T-helper 22 cell (primary cell): ENCODE data around the gene CDK5RAP2.
"Not testable (repeated sequence)": the region's sequence is repeated elsewhere in the genome, so short reads cannot be mapped to it uniquely, and the experiment has no call there.

Experiments used
- DNase-seq: peaks from one replicate; pipeline ENCODE4 v3.0.0-alpha.2; 2020; ENCODE audit warnings: low read depth

CDK5RAP2 gene

DNA sequence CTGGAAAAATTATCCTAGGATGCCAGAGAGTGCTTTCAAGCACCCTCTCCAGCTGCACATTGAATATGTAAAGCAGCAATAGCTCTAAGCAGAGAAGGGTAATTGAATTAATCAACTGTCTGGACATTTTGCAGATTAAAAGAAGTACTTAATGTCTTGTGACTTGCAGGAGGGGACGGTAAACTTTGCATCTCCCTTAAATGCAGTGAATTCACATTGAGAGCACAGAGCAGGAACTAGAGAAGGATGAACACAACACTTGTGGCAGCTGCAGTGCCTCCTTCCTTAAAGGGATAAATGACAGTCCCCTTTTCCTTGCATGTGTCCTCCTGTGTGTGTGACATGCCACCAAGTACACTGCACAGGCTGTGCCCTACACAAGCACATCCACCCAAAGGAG, 7.4 kb upstream of the CDK5RAP2 start:
- DNase-seq = no peak

DNA sequence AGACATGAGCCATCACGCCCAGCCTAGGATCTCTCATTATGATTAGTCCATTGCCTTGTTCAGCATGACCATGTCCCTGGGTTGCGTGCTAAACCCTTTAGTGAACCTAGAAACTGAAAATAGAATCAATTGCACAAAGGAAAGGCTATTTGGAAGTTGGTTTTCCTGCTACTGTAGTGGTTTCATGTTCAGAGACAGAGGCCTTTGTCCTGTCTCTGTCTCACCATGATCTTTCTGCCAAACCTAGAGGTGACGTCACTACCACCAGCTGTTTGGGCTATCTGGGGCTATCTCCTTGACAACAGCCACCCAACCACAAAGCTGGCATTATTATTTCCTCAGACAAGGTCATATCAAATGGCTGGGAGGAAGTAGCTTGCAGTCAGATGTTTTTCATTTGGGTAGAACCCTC, 4.0 kb upstream of the CDK5RAP2 start:
- peak; percentile 23 for DNase-seq

DNA sequence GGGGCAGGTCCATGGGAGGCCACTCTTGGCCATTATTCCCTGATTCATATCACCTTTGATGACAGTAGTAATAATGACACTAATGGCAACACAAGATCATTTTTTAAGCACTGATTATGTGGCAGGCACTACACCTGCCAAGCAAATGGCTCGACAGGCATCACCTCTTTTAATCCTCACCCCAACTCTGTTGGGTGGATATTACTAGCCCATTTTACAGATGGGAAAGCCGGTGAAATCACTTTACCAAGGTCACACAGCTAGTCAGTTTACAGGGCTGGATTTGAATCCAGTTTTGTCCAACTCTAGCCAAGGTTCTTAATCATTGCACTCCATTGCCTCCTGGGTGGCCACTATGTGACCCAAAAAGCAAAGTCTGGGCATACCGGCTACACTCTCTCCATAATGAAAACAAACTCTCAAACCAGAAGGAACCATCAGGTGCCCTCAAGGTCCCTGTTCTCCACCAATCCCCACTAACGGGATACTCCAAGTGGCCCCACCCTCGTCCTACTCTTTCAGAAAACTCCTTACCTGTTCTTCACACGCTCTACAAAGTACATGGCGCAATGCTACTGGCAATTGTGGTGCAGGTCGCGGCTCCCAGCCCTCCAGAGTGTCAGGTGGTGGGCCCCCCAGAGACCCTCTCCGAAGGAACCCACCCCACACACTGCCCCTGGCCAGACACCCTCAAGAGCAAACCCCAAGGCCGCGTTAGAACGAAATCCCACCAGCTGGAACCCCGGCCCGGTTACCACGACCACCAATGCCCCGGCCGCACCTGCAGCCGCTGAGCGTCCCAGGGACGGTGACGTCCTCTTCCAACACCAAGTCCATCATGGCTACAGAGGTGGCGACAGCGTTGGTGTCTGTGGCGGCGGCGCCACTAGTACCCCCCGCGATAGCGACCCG, 572 bp downstream of the CDK5RAP2 start:
- DNase-seq = no peak

DNA sequence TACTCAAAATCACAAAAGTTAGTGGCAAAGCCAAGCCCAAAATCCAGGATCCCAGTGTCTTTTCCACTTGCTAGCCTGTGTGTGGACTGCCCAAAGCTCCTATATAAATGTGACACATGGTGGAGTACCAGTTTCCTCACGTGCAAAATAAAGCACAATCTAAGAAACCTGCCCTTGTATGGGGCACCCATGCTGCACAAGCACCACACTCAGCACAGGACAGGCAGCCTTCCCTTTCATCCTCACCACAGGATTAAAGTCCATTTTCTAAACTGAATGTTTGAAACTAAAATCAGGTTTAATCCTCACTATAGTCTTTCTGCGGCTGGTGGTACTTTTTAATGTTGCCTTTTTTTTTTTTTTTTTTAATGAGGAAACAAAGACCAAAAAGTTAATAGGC, 5.5 kb downstream of the CDK5RAP2 start:
- DNase-seq = no peak

DNA sequence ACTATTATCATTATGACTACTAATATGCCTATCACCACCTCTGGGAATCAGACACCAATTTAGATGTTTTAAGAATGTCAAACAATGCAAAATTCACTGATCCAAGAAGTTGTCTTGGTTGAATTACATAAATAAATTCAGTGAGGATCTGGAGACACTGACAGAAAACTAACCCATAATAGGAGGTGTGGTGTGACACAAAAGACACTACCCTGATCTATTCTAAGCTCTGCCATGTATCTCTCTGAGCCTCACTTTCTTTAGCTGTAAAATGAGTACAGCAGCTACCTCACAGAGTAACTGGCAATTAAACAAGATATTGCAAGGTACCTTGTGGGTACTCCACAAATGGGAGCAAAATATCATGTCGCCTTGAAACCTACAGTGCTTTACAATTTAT, 7.5 kb downstream of the CDK5RAP2 start:
- no peak for DNase-seq

DNA sequence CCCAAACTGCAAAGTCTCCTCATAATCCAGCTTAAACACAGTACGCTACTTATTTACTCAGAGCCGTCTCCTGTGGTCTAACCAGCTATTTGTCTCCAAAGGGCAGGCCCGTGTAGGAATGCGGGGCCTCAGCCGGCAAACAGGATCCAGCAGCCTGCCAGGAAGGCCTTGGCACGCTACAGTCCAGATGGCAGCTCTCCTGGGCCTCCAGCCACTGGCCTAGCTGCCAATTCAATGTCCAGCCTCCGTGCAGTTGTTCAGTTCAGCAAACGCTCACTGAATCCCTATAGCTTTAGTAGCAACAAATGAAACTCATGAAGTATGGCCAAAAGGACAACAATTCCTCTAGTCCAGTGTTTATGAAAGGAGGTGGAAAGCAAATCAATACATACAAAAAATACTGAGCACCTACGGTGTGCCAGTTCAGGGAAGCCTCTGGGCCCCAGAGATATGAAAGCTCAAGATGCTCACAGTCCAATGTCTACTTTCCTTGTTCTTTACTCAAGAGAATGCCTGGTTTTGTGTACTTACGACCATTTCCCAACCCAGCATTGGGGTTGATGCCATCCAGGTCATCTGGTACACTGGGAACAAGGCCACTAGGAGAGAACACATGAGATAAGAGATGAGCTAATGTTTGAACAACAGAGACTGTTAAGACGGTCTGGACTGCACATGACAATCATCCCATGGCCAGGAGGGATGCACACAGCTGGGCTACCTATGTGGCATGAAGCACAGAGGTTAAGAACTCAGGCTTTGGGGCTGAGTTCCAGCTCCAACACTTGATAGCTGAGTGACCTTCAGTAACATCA, 8.3 kb downstream of the CDK5RAP2 start:
- no peak for DNase-seq

DNA sequence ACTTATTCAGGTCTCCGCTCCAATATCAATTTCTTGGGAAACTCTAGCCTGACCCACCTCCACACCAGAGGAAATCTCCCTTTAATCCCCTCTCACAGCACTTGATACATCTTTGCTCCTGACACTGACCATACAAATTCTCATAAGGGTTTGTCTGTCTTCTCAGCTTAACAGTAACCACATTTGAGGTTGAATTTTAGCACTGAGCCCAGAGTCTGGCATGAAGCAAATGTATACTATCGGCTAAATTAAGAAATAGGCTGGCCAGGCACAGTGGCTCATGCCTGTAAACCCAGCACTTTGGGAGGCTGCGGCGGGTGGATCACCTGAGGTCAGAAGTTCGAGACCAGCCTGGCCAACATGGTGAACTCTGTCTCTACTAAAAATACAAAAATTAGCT, 9.7 kb downstream of the CDK5RAP2 start:
- no peak for DNase-seq

DNA sequence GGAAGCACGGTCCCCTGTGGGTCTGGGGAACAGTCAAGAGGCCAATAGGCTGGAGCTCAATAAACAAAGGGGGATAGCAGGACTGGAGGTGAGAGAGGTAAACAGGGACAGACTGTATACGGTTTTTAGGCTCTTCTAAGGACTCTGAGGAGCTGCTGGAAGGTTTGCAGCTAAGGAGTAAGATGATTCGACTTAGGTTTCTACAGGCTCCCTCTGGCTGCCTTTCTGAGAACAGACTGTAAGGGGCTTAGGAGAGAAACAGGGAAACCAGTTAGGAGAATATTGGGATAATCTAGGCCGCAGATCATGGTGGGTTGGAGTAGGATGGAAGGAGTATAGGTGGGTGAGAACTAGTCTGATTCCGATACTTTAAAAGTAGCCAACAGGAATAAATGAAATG, 10.4 kb downstream of the CDK5RAP2 start:
- DNase-seq = no peak

DNA sequence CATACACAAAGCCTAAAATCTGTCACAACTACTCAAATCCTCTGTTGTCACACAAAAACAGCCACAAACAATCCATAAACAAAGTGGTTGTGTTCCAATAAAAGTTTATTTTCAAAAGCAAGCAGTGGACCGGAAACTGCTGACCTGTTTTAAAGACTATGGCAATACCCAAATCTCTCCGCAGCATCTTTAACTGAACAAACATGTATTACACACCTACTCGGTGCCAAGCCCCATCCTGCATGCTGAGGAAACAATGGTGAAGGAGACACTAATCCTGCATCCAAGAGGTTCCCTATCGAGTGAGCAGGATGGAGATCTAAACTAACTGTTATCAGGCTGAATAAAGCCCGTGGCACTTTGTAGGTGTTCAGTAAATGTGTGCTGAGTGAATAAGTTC, 11.2 kb downstream of the CDK5RAP2 start:
- DNase-seq = no peak

DNA sequence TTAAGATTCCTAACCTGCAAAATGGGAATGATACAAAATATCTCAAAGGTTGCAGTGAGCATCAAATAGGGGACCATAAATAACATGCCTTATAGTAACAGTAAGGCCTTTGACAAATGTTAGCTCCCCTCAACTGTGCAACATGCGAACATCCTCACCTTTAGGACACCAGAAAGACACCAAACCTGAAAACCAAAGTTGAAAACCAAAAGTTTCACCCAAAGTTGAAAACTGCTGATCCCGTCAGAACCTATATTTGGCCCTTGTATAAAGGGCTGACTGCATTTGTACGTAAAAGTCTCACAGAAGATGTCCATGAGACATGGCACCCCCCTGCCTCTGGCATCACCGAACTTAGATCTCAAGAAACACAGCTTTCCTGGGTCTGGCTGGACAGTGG, 12.1 kb downstream of the CDK5RAP2 start:
- no peak for DNase-seq

DNA sequence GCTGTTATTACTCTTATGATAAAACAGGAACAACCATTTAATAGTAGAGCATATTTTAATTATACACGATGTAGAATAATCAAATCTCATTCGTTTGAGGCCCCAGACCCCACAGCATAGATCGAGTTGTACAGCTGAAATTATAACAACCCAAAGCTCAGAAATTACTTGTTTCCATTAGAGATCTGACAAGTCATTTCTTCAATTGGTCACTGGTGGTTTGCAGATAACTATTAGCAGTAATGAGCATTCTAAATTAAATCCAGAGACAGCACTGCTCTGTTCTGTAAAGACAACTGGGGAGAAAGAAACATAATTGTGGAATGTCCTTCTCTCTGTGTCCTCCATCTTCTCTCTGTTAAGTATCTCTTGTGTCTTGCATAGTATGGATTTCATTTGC, 12.9 kb downstream of the CDK5RAP2 start:
- no peak for DNase-seq

DNA sequence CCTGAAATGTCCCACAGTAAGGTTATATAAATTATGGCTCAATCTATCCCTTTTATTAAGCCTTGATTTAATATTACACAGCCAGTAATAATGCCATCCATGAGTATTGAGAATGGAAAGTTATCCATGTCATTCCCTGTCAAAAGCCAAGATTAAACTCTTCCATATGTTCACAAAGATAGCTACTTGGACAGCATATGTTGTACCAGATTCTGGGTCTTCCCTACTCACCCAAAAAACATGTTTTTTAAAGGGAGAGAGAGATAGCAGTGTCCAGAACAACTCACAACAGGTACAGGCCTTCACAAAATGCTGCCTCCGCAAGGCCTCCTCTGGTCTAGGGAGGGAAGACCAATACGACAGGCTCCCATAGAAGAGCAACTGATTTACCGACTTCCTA, 15.4 kb downstream of the CDK5RAP2 start:
- DNase-seq = no peak

DNA sequence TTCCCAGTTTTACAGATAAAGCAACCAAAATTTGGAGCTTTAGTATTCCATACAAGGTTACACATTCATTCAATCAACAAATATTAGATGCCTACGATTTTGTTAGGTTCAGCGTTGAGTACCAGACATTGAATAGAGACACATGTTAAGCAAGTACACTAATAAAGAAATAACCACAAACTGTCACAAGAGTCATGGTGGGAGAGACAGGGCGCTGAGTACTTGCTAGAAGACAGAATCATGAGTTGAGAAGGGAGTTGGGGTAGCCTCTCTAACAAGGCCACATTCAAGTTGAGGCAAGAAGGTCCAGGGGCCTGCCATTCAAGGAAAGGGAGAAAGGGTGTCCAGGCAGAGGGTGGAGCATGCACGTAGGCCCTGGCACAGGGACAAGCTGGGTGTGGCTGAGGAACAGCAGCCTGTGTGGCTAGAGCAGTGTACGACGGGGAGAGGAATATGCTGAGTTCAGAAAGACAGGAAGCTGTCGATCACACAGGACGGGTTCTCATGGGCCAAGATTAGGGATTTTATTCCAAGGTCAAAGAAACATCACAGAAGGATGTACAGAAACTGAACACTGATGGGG, 17.0 kb downstream of the CDK5RAP2 start:
- no peak for DNase-seq

DNA sequence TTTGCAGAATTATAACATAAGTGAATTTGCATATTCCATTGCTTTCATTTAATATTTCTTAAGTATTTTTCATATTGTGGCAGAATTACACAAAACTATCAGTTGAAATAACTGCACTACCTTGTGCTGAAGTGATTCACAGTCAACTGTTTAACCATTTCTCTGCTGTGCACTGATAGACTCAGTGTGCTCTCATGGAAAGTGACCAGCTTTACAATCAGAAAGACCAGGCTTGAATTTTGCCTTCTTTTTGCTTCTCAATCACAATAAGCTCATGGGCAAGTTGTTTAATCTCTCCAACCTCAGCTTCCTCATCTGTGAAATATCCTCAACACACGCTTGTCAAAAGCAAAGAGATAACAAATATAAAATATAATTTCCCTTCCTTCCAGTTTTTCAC, 18.3 kb downstream of the CDK5RAP2 start:
- no peak for DNase-seq

DNA sequence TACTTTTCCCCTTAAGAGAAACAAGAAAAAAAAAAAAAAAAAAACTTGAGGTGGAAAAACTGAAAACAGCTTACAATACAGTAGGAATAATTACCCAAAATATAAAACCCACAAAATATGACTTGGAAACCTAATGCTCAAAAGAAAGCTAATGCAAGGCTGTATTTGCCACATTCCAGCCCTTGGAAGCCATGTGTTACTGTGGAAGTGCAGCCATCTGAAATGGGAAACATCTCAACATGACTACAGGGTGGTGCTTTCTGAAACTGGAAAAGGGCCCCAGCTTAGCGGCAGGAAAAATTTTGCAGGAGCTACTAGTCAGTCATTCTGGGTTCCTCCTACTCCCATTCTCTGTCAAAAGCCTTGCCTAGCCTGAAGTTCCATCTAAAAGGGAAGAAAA, 20.4 kb downstream of the CDK5RAP2 start:
- DNase-seq = no peak

DNA sequence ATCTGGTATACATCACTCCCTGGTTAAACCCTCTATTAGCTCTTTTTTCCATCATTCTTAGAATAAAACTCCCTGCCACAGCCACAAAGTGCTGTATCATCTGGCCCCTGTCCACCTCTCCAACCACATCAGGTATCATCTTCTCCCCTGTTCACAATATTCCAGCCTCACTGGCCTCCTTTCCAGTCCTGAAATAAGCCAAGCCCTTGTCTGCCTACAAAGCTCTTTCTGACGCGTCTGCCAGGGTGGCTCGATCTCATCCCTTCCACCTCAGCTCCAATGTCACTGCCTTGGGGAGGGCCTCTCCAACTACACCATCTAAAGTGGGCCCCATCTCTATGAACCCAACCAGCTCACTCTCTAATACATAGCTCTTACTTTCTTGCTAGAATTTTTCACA, 21.5 kb downstream of the CDK5RAP2 start:
- no peak for DNase-seq

DNA sequence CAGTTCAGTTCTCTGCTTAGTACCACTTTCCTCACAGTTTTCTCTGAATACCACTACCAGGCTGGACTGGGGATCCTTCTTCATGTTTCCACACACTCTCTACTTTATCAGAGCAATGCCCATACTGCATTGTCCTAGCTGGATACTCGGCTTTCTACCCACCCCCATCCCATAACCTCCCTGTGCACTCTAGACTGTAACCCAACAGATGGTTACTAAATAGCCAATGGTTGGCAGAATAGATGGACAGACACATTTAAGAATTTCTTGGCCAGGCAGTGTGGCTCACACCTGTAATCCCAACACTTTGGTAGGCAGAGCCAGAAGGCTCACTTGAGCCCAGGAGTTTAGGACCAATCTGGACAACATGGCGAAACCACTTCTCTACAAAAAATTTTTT, 22.8 kb downstream of the CDK5RAP2 start:
- no peak for DNase-seq

DNA sequence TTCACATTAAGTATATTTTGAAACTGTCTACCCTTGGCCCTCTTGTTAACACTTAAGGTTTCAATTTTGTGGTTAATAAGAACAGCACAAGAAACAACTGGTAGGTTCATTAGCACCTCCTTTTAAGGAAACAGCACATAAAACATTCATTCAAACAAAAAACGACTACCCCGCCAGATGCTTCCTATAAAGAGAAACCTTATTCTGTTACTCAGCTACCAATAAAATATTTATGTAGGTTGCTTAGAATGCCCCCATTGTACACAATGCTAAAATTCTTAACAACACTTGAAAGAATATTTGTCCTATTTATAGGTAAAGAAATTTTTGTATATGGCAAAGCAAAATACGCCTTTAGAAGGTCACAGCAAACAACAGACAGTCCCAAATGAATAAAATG, 23.2 kb downstream of the CDK5RAP2 start:
- DNase-seq = no peak

DNA sequence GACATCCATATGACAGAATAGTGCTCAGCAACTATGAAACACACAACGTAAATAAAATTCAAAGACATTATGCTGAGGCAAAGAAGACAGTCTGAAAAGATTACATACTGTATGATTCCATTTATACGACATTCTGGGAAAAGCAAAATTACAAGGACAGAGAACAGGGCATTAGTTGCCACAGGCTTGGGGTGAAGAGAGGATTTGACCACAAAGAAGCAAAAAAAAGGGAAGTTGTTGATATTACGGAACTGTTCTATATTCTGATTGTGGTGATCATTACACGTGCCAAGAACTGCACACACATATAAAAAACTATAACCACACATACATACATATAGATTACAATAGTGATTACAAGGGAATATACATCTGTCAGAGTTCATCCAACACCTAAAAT, 24.1 kb downstream of the CDK5RAP2 start:
- no peak for DNase-seq

DNA sequence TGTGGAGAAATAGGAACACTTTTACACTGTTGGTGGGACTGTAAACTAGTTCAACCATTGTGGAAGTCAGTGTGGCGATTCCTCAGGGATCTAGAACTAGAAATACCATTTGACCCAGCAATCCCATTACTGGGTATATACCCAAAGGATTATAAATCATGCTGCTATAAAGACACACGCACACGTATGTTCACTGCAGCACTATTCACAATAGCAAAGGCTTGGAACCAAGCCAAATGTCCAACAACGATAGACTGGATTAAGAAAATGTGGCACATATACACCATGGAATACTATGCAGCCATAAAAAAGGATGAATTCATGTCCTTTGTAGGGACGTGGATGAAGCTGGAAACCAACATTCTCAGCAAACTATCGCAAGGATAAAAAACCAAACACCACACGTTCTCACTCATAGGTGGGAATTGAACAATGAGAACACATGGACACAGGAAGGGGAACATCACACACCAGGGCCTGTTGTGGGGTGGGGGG, 27.7 kb downstream of the CDK5RAP2 start:
- DNase-seq = not testable (repeated sequence)

DNA sequence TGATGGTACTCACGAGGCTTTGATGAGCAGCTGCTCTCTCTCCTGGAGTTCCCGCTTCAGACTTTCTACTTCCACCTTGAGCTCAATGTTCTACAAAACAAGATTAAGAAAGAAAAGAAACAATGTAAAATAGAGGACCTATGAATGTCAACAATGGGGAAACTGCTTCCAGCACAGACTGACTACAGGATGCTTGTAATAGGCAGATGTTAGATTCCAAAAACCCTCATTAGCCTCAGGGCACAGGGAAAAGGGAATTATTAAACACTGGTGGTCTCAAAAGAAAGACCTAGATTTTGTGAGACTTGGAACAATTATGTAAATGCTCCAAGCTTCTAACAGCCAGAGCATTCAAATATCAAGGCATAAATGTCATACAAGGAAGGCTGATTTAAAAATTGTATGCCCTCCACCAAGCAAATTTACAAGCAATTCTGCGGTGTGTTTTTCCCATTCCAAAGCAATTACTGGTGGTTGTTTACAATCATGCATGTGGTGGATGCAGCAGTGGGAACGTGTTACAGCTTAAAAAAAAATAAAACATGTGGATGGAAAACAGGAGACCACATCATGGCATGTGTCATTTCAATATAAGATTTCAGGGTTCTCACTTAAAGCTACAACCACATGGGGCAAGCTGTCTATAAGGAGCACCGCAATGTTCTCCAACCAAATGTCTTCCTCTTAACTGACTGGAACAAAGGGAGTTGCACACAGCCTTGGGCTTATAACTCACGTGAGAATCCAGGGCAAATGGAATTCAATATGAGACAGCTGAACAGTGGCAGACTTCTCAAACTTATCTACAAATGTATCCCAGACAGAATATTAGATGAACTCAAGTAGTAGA, 34.0 kb downstream of the CDK5RAP2 start:
- DNase-seq = no peak

DNA sequence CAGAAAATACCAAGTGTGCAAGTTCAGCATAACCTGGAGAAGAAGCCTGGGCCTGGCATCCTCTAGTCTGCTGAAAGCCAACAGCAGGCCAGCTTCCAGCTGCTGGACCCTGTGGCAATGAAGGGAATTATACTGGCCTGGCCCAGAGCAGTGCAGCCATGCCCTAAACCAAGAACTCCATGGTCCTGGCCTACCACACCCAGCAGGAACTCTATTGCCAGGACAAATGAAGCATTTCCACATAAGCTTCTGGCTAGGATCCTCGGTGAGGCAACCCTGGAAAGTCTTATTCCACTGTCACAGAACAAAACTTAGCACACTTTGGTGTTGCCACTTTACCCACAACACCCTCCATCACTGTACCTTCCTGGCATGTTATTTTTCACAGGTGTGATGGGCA, 35.5 kb downstream of the CDK5RAP2 start:
- DNase-seq = no peak
